Activated T-cell treated with anti-CD3 and anti-CD28 coated beads for 48 hours (primary cell): ENCODE data around the gene VOPP1.

Source experiments
- DNase-seq: peaks from one replicate; pipeline ENCODE4 v3.0.0-alpha.2; 2020; ENCODE audit warnings: low read depth

Gene VOPP1

GRCh38 chr7:55576753-55577152, 4.5 kb upstream of the VOPP1 start:
- no peak for DNase-seq

DNA sequence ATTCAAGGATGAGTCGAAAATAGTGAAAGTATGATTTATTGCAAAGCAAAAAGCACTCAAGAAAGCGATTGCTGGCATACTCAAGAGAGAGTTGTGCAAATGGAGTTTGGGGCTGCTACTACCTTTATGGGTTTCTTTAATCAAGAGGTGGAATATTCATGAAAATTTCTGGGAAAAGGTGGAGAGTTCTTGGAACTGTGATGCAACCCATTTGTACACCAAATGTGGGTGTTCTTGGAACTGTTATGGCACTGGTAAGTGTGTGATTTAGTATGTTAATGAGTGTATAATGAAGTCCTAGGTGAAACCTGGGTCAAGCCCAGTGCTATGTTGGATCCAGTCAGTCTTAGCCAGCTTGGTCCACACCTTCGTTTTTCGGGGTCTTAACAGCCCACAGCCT, 3.4 kb upstream of the VOPP1 start:
- no peak for DNase-seq

DNA sequence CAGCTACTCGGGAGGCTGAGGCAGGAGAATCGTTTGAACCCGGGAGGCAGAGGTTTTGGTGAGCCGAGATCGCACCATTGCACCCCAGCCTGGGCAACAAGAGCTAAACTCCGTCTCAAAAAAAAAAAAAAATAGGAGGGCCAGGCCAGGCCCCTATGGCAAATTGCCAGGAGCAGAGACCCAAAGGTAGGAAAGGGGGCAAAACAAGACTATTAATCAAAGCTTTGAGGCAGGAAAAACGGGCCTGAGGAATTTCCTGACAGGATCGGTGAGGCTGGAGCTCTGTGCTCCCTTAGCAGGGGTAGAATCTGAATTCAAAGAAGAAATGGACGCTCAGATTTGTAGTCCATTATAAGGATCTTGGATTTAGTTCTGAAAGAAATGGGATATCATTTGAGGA, 2.8 kb upstream of the VOPP1 start:
- DNase-seq: no peak

- DNase-seq: no peak
These were observed 1.9 kb upstream of the VOPP1 start for GRCh38 chr7:55574051-55574717.

DNA sequence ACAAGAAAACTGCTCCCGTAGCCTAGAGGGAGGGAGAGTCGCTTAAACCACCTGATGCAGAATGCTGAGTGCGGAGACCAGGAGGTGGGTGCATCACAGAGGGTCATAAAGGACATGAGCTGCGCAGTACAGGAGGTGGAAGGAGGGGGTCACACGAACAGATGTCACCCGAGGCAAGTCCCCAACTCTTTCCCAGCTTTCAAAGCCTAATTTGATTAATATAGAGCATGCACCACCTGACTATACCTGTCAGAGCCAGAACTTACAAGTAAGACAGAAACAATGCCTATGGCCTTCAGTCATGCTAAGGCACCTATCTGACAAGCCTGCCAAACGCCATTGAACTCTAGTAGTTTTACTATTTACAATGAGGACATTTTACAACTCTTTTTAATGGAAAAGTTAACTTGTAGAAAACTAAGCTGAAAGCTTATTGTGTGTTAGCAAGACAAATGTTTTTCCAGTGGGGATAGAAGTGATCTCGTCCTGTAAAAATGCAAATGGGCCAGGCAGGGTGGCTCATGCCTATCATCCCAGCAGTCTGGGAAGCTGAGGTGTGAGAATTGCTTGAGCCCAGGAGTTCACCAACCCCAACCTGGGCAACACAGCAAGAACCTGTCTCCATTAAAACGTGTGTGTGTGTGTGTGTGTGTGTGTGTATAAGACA, 1.1 kb upstream of the VOPP1 start:
- DNase-seq: no peak

GRCh38 chr7:55571511-55572377, 558 bp downstream of the VOPP1 start:
- peak; percentile 60 for DNase-seq

GRCh38 chr7:55570939-55571338, 1.4 kb downstream of the VOPP1 start:
- DNase-seq: no peak

DNA sequence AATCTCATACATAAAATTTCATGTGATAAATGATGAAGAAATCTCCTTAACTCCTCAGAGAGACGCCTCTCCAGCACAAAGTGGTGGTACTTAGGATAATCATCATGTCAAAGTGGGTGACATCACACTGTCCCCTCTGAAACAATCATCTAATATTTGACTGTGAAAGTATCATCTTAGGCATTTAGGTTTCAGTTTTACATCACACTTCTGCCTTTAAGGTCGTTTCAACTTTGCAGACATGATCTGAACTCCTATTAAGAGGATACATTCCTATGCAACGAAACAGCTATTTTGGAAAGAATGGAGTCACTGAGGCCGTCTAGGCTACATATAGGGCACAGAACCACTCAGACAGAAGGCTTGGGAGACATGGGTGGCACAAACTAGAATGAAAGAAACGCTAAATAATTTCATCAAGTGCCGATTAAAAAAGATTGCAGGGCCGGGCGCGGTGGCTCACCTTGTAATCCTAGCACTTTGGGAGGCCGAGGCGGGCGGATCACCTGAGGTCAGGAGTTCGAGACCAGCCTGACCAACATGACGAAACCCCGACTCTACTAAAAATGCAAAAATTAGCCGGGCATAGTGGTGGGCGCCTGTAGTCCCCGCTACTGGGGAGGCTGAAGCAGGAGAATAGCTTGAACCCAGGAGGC, 2.0 kb downstream of the VOPP1 start:
- DNase-seq: no peak

- peak; percentile 51 for DNase-seq
These were observed 2.5 kb downstream of the VOPP1 start for GRCh38 chr7:55569797-55570196.

- no peak for DNase-seq
These were observed 3.0 kb downstream of the VOPP1 start for GRCh38 chr7:55569269-55569663.

DNA sequence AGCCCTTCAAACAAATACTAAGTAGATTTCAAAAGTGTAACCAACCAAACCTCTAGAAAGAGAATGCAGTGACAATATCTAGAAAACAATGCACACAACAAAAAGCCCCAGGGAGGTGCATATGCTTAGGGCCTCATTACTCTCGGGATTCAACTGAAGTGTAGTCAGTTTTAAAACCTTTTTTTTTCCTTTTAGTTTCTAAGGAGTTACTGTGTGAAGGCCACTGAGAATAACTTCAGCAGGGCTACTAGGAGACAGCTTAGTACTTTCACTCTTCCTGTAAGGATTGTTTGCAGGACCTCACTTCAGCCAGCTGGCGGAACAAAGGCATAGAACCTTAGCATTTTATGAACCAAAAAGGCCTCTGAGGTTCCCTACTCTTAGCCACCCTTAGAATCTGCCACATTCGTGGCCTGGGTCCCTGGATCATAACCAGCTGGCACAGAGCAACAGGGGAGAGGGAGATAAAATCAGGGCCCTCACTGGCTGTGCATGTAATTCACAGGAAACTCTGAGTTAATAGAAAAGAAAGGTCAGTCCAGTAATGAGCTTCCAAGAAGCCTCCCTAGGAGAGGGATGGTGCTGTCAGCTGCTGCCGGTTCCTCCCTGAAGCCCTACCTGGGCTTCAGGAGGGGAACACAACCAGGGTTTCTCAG, 3.6 kb downstream of the VOPP1 start:
- DNase-seq: no peak

DNA sequence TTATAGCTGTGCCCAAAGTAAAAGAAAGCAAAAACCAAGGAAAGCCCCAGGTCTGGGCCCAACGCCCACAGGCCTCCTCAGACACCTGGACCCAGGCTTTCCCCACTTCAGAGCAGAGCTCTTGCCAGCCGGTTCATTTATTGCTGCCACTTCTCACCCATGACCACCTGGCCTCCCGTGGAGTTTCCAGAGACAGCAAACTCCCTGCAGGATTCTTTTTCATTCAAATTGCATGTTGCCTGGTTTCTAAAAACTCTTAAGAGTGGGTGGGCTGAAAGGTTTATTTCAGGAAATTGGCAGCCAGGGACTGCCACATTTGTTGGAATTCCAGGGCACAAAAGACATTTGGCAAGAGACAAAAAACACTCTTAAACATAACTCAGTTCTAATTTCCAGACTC, 4.7 kb downstream of the VOPP1 start:
- no peak for DNase-seq

DNA sequence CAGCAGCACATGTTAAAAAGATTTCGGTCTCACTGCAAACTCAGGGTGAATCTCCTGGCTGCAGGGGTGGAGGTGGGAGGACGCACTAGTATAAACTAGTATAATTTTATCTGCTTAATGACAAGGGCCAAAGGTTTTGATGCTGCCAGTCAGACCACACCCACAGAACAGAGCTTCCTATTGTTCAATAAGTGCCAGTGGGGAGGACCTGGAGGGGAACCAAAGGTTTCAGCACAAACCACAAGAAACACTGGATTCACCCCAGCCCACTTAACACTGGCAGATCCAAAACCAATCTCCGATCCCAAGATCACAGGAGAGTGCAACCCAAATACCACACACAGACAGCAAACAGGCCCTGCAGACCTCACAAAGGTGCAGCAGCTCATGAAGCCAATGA, 6.6 kb downstream of the VOPP1 start:
- DNase-seq: no peak

GRCh38 chr7:55563596-55564325, 8.5 kb downstream of the VOPP1 start:
- no peak for DNase-seq

GRCh38 chr7:55561690-55562089, 10.6 kb downstream of the VOPP1 start:
- DNase-seq: no peak

- DNase-seq: no peak
These were observed 13.1 kb downstream of the VOPP1 start for GRCh38 chr7:55558962-55559920.

DNA sequence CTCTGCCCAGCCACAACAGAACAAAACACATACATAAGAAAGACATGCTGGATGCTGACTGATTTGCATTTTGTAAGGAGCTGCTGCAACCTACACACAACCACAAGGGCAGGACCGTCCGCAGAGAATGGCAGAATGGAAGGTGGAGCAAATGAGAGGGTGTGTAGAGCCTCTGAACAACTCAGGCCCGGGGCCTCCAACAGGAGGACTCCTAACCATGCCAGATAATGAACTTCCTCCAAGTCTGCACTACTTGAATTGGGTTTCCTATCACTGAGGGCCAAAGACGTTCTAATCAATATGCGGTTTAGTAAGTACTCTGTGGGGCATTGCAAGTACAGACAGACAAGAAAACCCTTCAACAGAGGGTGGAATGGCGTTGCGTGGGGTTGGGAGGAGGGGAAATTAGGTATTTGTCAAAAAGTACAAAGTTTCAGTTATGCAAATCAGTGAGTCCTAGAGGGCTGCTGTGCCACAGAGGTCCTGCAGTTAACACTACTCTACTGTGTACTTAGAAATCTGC, 14.6 kb downstream of the VOPP1 start:
- DNase-seq: no peak

DNA sequence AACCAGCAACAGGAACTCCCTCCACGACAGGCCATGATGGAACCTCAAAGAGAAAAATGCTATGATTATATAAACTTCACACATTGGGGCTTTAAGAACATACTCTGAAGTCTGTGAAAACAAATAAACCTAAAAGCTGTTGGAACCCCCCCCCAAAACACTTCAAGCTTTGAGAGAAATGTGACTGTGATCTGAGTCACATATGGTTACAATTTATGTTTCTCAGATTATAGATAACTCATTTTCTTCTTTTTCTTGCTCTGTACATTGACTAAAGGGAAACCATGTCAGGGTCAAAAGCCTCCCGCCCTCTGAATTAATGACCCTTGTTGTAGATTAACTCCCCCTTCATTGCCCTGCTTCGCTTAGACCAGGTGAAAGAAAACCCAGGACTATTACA, 15.8 kb downstream of the VOPP1 start:
- no peak for DNase-seq

DNA sequence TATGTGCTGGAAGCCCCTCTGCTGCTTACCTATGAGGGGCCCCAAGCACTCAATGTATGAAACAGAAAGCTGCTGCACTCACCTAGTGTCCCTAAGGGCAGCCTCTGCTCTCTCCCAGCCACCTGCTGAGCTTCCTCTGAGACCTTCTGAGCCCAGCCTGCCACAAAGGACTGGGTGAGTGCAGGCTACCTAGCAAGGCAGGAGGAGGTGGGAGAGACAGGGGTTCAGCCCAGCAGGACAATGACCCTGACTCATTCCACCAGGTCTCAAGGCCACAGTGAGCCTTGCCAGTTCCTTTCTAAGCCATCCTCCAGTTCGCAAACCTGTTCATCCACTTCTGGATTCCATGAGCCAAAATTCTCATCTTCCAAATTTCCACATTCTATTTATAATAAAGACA, 16.3 kb downstream of the VOPP1 start:
- no peak for DNase-seq

DNA sequence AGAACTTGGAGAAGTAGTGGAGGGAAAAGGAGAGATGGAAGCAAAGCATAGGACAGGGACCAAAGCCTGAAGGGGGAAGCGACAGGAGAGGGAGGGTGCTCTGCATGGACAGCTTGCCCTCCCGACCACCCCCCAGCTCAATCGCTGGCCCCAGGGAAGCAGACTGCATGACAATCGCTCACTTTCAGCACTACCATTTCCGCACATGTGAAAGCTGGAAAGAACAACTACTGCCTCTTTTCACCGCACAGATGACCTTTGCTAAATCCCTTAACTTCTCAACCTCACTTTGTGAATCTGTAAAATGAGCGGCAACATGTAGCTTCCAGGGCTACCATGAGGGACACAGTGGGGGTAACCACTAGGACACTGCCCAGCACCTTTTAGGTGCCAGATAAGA, 17.1 kb downstream of the VOPP1 start:
- DNase-seq: no peak
